Measurements from ENCODE around the gene PRKAR1B. TPM values are rescaled to one million over a fixed set of nuclear protein-coding genes. Genes with fewer than 3 reads are reported as not detected.

The PRKAR1B gene
- total RNA-seq, 1 experiment from 2014 or later, result 27.2 TPM

DNA sequence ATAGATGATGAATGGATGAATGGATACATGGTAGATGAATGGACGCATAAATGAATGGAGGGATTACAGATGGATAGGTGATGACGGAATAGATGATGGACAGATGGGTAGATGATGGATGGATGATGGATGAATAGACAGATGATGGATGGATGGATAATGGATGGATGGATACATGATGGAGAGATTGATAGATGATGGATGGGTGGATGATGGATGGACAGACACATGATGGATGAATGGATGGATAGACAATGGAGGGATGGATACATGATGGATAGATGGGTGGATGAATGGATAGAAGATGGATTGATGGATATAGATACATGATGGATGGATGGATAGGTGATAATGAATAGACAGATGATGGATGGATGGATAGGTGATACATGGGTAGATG, 198.6 kb downstream of the PRKAR1B start:
- ChIA-PET CTCF (no interaction called here), POLR2A (ENCODE audit: low non-redundant PET) (no interaction called here)
- Histone ChIP-seq H3K4me1 (ENCODE audit: insufficient read depth, low read length, poor library complexity, severe bottlenecking) (no peaks in the 10 kb centered on the region), H3K27ac (ENCODE audit: low read depth, low read length, poor library complexity, severe bottlenecking) (no peak overlapping the region), H3K27me3 (replicated peaks; ENCODE audit: insufficient read depth, low read depth, low read length, poor library complexity) (peaks cover 23% of the 10 kb centered on the region), H3K4me3 (ENCODE audit: low read depth, low read length, poor library complexity, severe bottlenecking) (no peak overlapping the region), H3K9me3 (ENCODE audit: low read depth, low read length, poor library complexity, severe bottlenecking) (no peaks in the 10 kb centered on the region), H3K36me3 (ENCODE audit: insufficient read depth, low read length, poor library complexity, severe bottlenecking) (no peaks in the 10 kb centered on the region)
- intact Hi-C loops (cut with micrococcal nuclease; ENCODE audit: unreplicated experiment), result loop anchor here (10.0 kb wide), 1 partner anchor 194 kb away; no protein-coding TSS in a partner anchor
- no peak for DNase-seq (ENCODE audit: low spot score)
- TF ChIP-seq, protein P1, sequence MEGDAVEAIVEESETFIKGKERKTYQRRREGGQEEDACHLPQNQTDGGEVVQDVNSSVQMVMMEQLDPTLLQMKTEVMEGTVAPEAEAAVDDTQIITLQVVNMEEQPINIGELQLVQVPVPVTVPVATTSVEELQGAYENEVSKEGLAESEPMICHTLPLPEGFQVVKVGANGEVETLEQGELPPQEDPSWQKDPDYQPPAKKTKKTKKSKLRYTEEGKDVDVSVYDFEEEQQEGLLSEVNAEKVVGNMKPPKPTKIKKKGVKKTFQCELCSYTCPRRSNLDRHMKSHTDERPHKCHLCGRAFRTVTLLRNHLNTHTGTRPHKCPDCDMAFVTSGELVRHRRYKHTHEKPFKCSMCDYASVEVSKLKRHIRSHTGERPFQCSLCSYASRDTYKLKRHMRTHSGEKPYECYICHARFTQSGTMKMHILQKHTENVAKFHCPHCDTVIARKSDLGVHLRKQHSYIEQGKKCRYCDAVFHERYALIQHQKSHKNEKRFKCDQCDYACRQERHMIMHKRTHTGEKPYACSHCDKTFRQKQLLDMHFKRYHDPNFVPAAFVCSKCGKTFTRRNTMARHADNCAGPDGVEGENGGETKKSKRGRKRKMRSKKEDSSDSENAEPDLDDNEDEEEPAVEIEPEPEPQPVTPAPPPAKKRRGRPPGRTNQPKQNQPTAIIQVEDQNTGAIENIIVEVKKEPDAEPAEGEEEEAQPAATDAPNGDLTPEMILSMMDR (conservative IDR thresholded peaks at IDR 0.05; ENCODE audit: low read depth, low read length), result no peak
- no peak for TF ChIP-seq EZH2 (IDR thresholded peaks at IDR 0.05; ENCODE audit: borderline replicate concordance, low read depth, low read length, poor library complexity, severe bottlenecking)
- BruUV-seq (replicated peaks), result no TSS peak

DNA sequence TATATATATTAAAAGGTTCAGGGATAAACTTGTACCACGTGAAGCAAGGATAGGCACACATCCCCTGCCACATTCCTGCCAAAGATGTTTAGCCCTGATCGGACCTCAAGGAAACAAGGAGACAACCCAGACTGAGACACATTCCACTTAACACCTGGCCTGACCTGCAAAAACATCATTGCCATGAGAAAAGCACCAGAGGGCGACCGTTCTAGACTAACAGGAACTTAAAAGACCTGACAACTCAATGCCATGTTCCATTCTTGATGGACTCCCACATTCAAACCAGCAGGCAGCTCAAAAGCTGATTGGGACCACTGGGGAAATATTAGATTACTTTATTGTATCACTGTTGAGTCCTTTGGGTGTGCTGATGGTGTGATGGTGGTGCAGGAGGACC, 199.4 kb downstream of the PRKAR1B start:
- ChIA-PET CTCF (no interaction called here), POLR2A (ENCODE audit: low non-redundant PET) (no interaction called here)
- Histone ChIP-seq H3K9me3 (ENCODE audit: low read depth, low read length, poor library complexity, severe bottlenecking) (no peaks in the 10 kb centered on the region), H3K4me3 (ENCODE audit: low read depth, low read length, poor library complexity, severe bottlenecking) (no peak overlapping the region), H3K36me3 (ENCODE audit: insufficient read depth, low read length, poor library complexity, severe bottlenecking) (no peaks in the 10 kb centered on the region), H3K4me1 (ENCODE audit: insufficient read depth, low read length, poor library complexity, severe bottlenecking) (no peaks in the 10 kb centered on the region), H3K27ac (ENCODE audit: low read depth, low read length, poor library complexity, severe bottlenecking) (no peak overlapping the region), H3K27me3 (replicated peaks; ENCODE audit: insufficient read depth, low read depth, low read length, poor library complexity) (peaks cover 31% of the 10 kb centered on the region)
- intact Hi-C loops (cut with micrococcal nuclease; ENCODE audit: unreplicated experiment), result loop anchor here (10.0 kb wide), 1 partner anchor 193 kb away; no protein-coding TSS in a partner anchor
- no peak for DNase-seq (ENCODE audit: low spot score)
- TF ChIP-seq, protein P1 (conservative IDR thresholded peaks at IDR 0.05; ENCODE audit: low read depth, low read length), result no peak
- TF ChIP-seq EZH2 (IDR thresholded peaks at IDR 0.05; ENCODE audit: borderline replicate concordance, low read depth, low read length, poor library complexity, severe bottlenecking), result no peak
- no TSS peak for BruUV-seq (replicated peaks)

DNA sequence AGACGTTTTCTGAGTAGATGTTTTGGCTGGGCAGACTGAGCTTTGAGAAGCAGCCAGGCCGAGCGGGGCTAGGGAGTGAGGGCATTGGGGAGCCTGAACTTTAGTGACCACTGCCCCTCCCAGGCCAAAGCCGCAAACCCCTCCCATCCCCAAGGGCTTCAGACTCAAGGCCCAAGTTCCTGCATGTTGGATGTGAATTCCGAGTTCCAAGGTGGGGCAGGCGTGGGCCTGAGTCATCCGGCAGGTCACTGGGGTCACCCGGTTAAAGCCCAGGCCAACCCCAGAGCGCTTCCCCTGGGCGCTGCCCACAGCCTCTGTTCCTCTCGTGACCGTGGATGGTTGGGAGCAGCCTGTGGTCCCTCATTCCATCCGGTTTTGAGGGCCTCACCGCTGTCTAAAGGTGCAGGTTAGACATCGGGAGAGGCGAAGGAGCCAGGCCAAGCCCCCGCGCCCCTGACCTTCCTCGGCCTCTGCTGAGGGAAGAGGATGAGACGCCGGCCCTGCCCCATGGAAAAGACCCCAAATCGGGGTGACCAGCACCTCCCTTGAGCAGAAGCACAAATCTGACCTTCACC, 200.5 kb downstream of the PRKAR1B start:
- Histone ChIP-seq H3K36me3 (ENCODE audit: insufficient read depth, low read length, poor library complexity, severe bottlenecking) (no peaks in the 10 kb centered on the region), H3K9me3 (ENCODE audit: low read depth, low read length, poor library complexity, severe bottlenecking) (no peaks in the 10 kb centered on the region), H3K27me3 (replicated peaks; ENCODE audit: insufficient read depth, low read depth, low read length, poor library complexity) (peaks cover 42% of the 10 kb centered on the region), H3K27ac (ENCODE audit: low read depth, low read length, poor library complexity, severe bottlenecking) (no peak overlapping the region), H3K4me1 (ENCODE audit: insufficient read depth, low read length, poor library complexity, severe bottlenecking) (peaks cover 8% of the 10 kb centered on the region), H3K4me3 (ENCODE audit: low read depth, low read length, poor library complexity, severe bottlenecking) (no peak overlapping the region)
- DNase-seq (ENCODE audit: low spot score), result no peak
- BruUV-seq (replicated peaks), result no TSS peak
- POLR2A ChIA-PET (ENCODE audit: low non-redundant PET), result no interaction called here
- TF ChIP-seq, protein P1 (conservative IDR thresholded peaks at IDR 0.05; ENCODE audit: low read depth, low read length), result no peak
- TF ChIP-seq EZH2 (IDR thresholded peaks at IDR 0.05; ENCODE audit: borderline replicate concordance, low read depth, low read length, poor library complexity, severe bottlenecking), result no peak
- intact Hi-C loops (cut with micrococcal nuclease; ENCODE audit: unreplicated experiment), result loop anchor here (10.0 kb wide), 1 partner anchor 192 kb away; no protein-coding TSS in a partner anchor
- CTCF ChIA-PET, result no interaction called here

Measured in A673 (cell line).